NCI-H146 (cell line): ENCODE measurements around the gene DOCK4.

Experiments
- DNase-seq: peaks from one replicate; lab custom pipeline; 2025; lab: John Stamatoyannopoulos, UW

The DOCK4 gene

DNA sequence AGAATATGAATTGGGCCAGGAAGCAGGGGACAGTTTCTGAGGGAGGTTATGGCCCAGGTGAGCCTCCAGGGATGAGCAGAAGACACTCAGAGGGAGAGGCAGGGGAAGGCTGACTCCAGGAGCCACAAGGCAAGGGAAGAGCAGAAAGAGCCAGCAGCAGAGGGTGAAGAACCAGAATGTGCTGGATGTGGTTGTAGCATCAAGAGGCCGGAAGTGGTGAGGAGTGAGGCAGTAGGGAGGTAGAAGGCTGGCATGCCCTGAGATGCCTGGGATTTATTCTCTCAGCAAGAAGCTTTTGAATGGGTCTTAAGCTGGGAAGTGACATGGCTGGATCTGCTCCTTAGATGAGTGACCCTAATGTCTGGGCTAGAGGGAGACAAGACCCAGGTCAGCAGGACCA, 311.7 kb downstream of the DOCK4 start:
- no peak for DNase-seq

DNA sequence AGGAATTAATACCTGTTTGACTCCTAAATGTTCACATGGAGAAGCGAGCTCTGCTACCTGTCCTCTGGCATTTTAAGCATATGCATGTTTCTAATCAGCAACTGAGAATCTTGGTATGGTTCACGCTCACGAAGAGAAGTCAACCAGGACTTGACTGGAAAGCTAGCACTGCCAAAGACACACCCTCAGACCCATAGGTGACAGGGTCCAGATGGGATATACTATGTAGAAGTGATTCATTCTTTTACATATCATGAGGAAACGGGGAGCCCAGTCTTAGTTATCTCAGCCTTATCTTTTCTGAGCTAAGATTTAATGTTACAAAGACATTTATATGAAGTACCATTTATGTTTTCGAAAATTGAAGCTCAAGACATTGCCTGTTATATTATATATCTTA, 313.0 kb downstream of the DOCK4 start:
- no peak for DNase-seq

DNA sequence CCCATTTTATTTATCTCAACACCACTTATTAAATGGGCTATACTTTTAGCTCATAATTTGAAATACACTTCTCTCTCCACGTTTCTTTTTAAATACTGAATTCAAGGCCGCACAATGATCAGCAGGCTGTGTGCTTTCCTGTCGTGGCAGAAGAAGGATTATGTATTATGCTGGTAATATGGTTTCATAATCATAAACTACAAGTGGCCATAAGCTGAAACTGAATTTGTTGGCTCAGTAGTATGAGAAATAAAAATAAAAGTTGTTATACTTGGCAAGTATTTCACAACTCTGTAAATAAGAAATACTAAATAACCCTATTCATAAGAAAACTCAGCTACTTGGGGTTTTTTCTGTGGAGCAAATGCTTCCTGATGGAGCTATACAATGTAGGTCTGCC, 313.6 kb downstream of the DOCK4 start:
- no peak for DNase-seq

GRCh38 chr7:111887734-111888133, 318.5 kb downstream of the DOCK4 start:
- DNase-seq: no peak

DNA sequence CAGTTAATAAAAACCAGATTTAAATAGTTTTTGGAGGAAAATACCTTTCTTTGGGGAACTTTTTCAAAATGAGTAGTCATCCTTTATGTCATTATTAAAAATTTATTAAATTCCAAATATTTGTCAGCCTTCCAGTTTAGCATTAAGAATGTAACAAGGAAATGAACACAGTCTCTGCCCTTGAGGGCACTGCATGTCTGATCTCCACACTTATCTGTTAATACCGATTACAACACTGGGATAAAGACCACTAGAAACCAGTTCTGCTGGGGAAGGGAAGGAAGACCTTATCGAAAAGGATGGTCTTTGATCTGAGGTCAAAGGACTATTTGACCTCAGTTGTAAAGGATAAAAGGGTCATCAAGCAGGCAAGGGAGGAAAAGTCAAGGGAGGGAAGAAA, 320.0 kb downstream of the DOCK4 start:
- no peak for DNase-seq

DNA sequence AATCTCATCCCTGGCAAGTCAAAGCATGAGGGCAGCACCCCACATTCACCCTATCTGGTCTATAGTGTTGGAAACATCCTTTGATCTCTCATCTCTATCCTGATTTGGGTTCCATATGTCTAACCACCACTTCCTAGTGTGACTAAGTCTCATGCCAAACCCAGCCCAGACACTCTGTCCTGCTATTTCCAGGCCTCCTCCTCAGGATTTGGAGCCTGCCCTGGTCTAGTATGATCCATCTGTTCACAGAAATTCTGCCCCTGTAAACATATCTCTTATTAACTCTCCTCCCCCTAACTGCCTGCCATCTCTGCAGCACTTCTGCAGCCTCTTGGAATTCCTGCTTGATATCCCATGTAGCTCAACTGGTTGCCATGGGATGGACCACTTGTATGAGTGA, 323.0 kb downstream of the DOCK4 start:
- no peak for DNase-seq

GRCh38 chr7:111878785-111879184, 327.4 kb downstream of the DOCK4 start:
- no peak for DNase-seq

- no peak for DNase-seq
Measured at GRCh38 chr7:111877931-111878330, 328.3 kb downstream of the DOCK4 start.

GRCh38 chr7:111873963-111874690, 332.1 kb downstream of the DOCK4 start:
- no peak for DNase-seq

GRCh38 chr7:111873326-111873646, 332.9 kb downstream of the DOCK4 start:
- no peak for DNase-seq

- no peak for DNase-seq
Measured at GRCh38 chr7:111872450-111873325, 333.5 kb downstream of the DOCK4 start.

- DNase-seq: no peak
Measured at GRCh38 chr7:111871283-111871682, 334.9 kb downstream of the DOCK4 start.

GRCh38 chr7:111869280-111869679, 336.9 kb downstream of the DOCK4 start:
- no peak for DNase-seq

- DNase-seq: no peak
Measured at GRCh38 chr7:111867348-111867931, 338.8 kb downstream of the DOCK4 start.

- DNase-seq: no peak
Measured at GRCh38 chr7:111866787-111867186, 339.4 kb downstream of the DOCK4 start.

DNA sequence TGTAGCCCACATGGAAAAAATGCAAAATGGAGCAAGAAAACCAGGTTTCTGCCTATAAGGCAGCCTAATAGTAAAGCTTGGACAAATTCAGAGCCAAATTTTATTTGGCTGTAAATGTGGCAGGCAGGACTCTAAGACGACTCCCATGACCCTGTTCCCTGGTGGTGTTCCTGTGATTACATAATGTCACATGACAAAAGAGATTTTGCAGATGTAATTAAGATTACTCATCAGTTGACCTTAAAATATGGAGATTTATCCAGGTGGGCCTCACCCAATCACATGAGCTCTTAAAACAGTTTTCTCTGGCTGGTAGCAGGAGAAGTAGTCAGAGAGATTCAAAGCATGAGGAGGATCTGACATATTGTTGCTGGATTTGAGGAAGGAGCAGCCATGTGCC, 340.8 kb downstream of the DOCK4 start:
- no peak for DNase-seq

GRCh38 chr7:111864291-111864976, 341.8 kb downstream of the DOCK4 start:
- DNase-seq: no peak

GRCh38 chr7:111863269-111863668, 342.9 kb downstream of the DOCK4 start:
- no peak for DNase-seq

DNA sequence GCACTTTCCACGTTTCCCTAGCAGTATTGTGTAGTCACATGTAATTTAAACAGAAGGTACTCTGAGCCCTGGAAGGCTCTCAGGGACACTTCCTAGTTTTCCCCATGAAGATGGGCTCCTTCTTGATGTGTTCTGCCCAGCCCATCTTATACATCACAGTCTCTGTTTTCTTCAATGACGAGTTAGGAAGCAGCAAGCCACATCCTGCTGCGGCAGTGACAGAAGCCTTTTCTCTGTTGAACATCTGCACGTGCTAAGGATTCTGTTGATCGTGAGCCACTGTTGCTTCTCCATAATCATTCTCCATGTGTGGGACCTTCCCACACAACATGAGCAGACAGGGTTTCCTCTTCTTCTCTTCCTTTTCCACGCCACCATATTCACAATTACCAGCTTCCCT, 346.0 kb downstream of the DOCK4 start:
- DNase-seq: no peak

- DNase-seq: no peak
Measured at GRCh38 chr7:111858331-111858730, 347.9 kb downstream of the DOCK4 start.

- DNase-seq: no peak
Measured at GRCh38 chr7:111855842-111856227, 350.4 kb downstream of the DOCK4 start.

DNA sequence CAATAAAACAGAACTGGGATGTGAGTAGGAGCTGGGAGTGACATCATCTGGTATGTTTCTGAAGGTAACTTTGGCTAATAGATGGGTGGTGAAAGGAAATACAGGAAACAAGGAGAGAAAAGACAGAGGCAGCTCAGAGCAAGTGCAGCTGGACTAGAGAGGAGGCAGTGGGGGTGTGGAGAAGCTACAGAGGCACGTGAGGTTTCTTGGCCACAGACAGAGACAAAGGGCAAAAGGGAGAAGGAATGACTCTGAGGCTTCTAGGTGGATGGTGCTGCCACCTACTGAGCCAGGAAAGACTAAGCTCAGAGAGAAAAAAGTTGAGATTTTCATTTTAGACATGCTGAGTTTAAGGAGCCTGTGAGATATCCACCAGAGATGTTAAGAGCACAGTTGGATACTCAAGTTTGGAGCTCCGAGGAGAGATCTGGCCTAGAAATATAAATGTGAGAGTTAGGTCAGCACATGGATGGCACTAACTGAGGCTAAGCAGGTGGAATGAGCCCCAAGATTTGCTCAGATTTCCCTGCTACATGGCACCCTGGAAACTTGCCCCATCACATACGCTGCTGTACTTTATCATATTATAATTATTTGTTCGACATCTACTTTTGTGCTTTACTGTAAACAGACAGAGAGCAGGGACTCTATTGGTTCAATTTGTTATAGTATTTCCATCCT, 350.9 kb downstream of the DOCK4 start:
- peak; percentile 10 for DNase-seq
